ENCODE data around the gene LOXL4. TPM values are rescaled to one million over a fixed set of nuclear protein-coding genes. Genes with fewer than 3 reads are reported as not detected.

Gene LOXL4
- total and polyA plus RNA-seq, 4 donors = 3.9 to 29.9 (median 11.1) TPM

DNA sequence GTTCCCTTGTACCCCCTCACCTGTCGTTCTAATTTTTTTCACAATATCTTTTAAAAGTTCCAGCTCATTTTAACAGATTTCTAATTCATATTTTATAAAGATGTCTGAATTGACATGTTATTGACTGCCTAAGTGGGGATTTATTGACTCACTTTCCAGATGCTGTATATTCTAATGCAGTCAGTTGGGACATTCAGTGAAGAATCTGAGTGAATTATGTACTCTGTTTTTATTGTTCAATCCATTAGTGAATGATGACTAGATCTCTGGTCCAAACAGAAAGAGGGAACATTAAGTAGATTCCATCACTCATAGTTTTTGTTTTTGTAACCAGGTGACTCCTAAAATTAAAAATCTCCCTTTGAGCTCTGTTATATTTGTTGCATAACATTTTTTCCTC, 54.3 kb downstream of the LOXL4 start:
- H3K4me3 ChIP-seq (ENCODE audit: low read length in 2 of 2) = no peak overlapping the region
- no peaks in the 10 kb centered on the region for H3K9me3 ChIP-seq (ENCODE audit: control insufficient read depth, low read length)
- WGBS, 2 donors = 94% methylated on average over 1 of the region's 1 CpG
- ATAC-seq (ENCODE audit: low FRiP score) (no peak), DNase-seq (no peak)
- H3K27me3 ChIP-seq (ENCODE audit: control insufficient read depth in 1 of 2, insufficient read depth in 2 of 2, low read length in 1 of 2) = no peaks in the 10 kb centered on the region
- peaks cover 1 to 2% of the 10 kb centered on the region in 2 donors for H3K36me3 ChIP-seq (ENCODE audit: control insufficient read depth in 1 of 2, insufficient read depth in 2 of 2, low read length in 1 of 2)
- no peak overlapping the region for H3K27ac ChIP-seq (ENCODE audit: low read depth in 1 of 2, low read length in 2 of 2)
- H3K4me1 ChIP-seq (ENCODE audit: control insufficient read depth in 1 of 2, insufficient read depth in 2 of 2, low read length in 2 of 2) = peaks cover 1 to 3% of the 10 kb centered on the region in 2 donors
- intact Hi-C loops (cut with DNase I) = no loop called here

GRCh38 chr10:98212196-98212595, 55.8 kb downstream of the LOXL4 start:
- H3K4me1 ChIP-seq (ENCODE audit: control insufficient read depth in 1 of 2, insufficient read depth in 2 of 2, low read length in 2 of 2) = peaks cover 1 to 3% of the 10 kb centered on the region in 2 donors
- H3K27ac ChIP-seq (ENCODE audit: low read depth in 1 of 2, low read length in 2 of 2) = no peak overlapping the region
- H3K9me3 ChIP-seq (ENCODE audit: control insufficient read depth, low read length) = no peaks in the 10 kb centered on the region
- no peak for ATAC-seq (ENCODE audit: low FRiP score)
- intact Hi-C loops (cut with DNase I) = no loop called here
- H3K27me3 ChIP-seq (ENCODE audit: control insufficient read depth in 1 of 2, insufficient read depth in 2 of 2, low read length in 1 of 2) = no peaks in the 10 kb centered on the region
- DNase-seq = no peak
- WGBS, 2 donors = 9% methylated on average over 1 of the region's 1 CpG
- H3K4me3 ChIP-seq (ENCODE audit: low read length in 2 of 2) = no peak overlapping the region
- H3K36me3 ChIP-seq (ENCODE audit: control insufficient read depth in 1 of 2, insufficient read depth in 2 of 2, low read length in 1 of 2) = peaks cover 2 to 5% of the 10 kb centered on the region in 2 donors

DNA sequence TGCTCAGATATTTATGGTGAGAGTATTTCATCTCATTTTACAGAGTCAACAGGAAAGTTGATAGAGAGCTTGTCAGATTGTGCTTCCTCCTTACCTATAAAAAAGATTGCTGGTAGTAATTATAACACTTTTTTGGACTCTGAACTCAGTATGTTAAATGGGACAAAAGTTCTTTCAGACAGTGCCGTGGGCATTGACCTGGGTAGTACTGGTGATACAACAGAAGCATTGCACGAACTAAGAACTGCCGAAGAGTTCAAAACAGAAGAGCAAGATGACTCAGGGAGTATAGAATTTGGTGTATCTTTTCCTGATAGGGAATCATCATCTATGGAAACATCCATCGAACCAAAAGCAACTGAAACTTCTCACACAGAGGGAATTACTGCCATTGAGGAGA, 58.6 kb downstream of the LOXL4 start:
- no peak for ATAC-seq (ENCODE audit: low FRiP score)

GRCh38 chr10:98208925-98209324, 59.1 kb downstream of the LOXL4 start:
- Histone ChIP-seq H3K27ac (ENCODE audit: low read depth in 1 of 2, low read length in 2 of 2) (no peak overlapping the region), H3K36me3 (ENCODE audit: control insufficient read depth in 1 of 2, insufficient read depth in 2 of 2, low read length in 1 of 2) (peaks cover 2 to 5% of the 10 kb centered on the region in 2 donors), H3K27me3 (ENCODE audit: control insufficient read depth in 1 of 2, insufficient read depth in 2 of 2, low read length in 1 of 2) (no peaks in the 10 kb centered on the region), H3K4me3 (ENCODE audit: low read length in 2 of 2) (no peak overlapping the region), H3K9me3 (ENCODE audit: control insufficient read depth, low read length) (no peaks in the 10 kb centered on the region), H3K4me1 (ENCODE audit: control insufficient read depth in 1 of 2, insufficient read depth in 2 of 2, low read length in 2 of 2) (peaks cover 1 to 3% of the 10 kb centered on the region in 2 donors)
- DNase-seq = no peak
- WGBS, 2 donors = 98 to 100% methylated on average over 2 of the region's 2 CpGs
- intact Hi-C loops (cut with DNase I) = no loop called here
- no peak for ATAC-seq (ENCODE audit: low FRiP score)

More for the DNA sequence above, 58.6 kb downstream of the LOXL4 start:
- H3K36me3 ChIP-seq (ENCODE audit: control insufficient read depth in 1 of 2, insufficient read depth in 2 of 2, low read length in 1 of 2) = peaks cover 2 to 5% of the 10 kb centered on the region in 2 donors
- H3K4me3 ChIP-seq (ENCODE audit: low read length in 2 of 2) = no peak overlapping the region
- intact Hi-C loops (cut with DNase I) = no loop called here
- DNase-seq = no peak
- 96 to 97% methylated on average over 4 of the region's 4 CpGs for WGBS, 2 donors
- no peaks in the 10 kb centered on the region for H3K27me3 ChIP-seq (ENCODE audit: control insufficient read depth in 1 of 2, insufficient read depth in 2 of 2, low read length in 1 of 2)
- H3K4me1 ChIP-seq (ENCODE audit: control insufficient read depth in 1 of 2, insufficient read depth in 2 of 2, low read length in 2 of 2) = peaks cover 1 to 3% of the 10 kb centered on the region in 2 donors
- no peaks in the 10 kb centered on the region for H3K9me3 ChIP-seq (ENCODE audit: control insufficient read depth, low read length)
- no peak overlapping the region for H3K27ac ChIP-seq (ENCODE audit: low read depth in 1 of 2, low read length in 2 of 2)

- intact Hi-C loops (cut with DNase I) = no loop called here
- H3K4me3 ChIP-seq (ENCODE audit: low read length in 2 of 2) = no peak overlapping the region
- DNase-seq (no peak), ATAC-seq (ENCODE audit: low FRiP score) (no peak)
- 87 to 90% methylated on average over 2 of the region's 2 CpGs for WGBS, 2 donors
- peaks cover 2 to 5% of the 10 kb centered on the region in 2 donors for H3K36me3 ChIP-seq (ENCODE audit: control insufficient read depth in 1 of 2, insufficient read depth in 2 of 2, low read length in 1 of 2)
- no peaks in the 10 kb centered on the region for H3K27me3 ChIP-seq (ENCODE audit: control insufficient read depth in 1 of 2, insufficient read depth in 2 of 2, low read length in 1 of 2)
- no peaks in the 10 kb centered on the region for H3K9me3 ChIP-seq (ENCODE audit: control insufficient read depth, low read length)
- H3K27ac ChIP-seq (ENCODE audit: low read depth in 1 of 2, low read length in 2 of 2) = no peak overlapping the region
- H3K4me1 ChIP-seq (ENCODE audit: control insufficient read depth in 1 of 2, insufficient read depth in 2 of 2, low read length in 2 of 2) = no peaks in the 10 kb centered on the region
These were observed 62.6 kb downstream of the LOXL4 start for GRCh38 chr10:98205351-98205750.

GRCh38 chr10:98202378-98202777, 65.6 kb downstream of the LOXL4 start:
- no peak overlapping the region for H3K4me3 ChIP-seq (ENCODE audit: low read length in 2 of 2)
- no peaks in the 10 kb centered on the region for H3K36me3 ChIP-seq (ENCODE audit: control insufficient read depth in 1 of 2, insufficient read depth in 2 of 2, low read length in 1 of 2)
- H3K27ac ChIP-seq (ENCODE audit: low read depth in 1 of 2, low read length in 2 of 2) = no peak overlapping the region
- ATAC-seq (ENCODE audit: low FRiP score) (no peak), DNase-seq (no peak)
- intact Hi-C loops (cut with DNase I) = no loop called here
- 90 to 91% methylated on average over 8 of the region's 8 CpGs for WGBS, 2 donors
- H3K9me3 ChIP-seq (ENCODE audit: control insufficient read depth, low read length) = no peaks in the 10 kb centered on the region
- no peaks in the 10 kb centered on the region for H3K27me3 ChIP-seq (ENCODE audit: control insufficient read depth in 1 of 2, insufficient read depth in 2 of 2, low read length in 1 of 2)
- H3K4me1 ChIP-seq (ENCODE audit: control insufficient read depth in 1 of 2, insufficient read depth in 2 of 2, low read length in 2 of 2) = no peaks in the 10 kb centered on the region

DNA sequence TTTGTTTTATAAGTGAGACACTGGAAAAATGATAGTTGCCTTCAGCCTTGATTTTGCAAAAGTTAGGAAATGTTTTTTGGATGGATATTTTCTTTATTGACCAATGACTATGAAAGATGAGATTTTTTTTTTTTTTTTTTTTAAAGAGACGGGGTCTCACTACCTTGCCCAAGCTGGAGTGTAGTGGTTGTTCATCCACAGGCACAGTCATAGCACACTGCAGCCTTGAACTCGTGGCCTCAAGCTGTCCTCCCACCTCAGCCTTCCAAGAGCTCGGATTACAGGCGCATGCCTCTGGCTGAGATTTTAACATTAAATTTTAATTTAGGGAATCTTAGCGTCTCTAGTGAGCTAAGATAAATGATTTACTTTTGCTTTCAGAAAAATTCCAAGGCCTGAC, 66.2 kb downstream of the LOXL4 start:
- H3K4me1 ChIP-seq (ENCODE audit: control insufficient read depth in 1 of 2, insufficient read depth in 2 of 2, low read length in 2 of 2) = no peaks in the 10 kb centered on the region
- H3K36me3 ChIP-seq (ENCODE audit: control insufficient read depth in 1 of 2, insufficient read depth in 2 of 2, low read length in 1 of 2) = no peaks in the 10 kb centered on the region
- 89 to 92% methylated on average over 5 of the region's 5 CpGs for WGBS, 2 donors
- no peak for DNase-seq
- ATAC-seq (ENCODE audit: low FRiP score) = no peak
- intact Hi-C loops (cut with DNase I) = no loop called here
- no peaks in the 10 kb centered on the region for H3K9me3 ChIP-seq (ENCODE audit: control insufficient read depth, low read length)
- no peaks in the 10 kb centered on the region for H3K27me3 ChIP-seq (ENCODE audit: control insufficient read depth in 1 of 2, insufficient read depth in 2 of 2, low read length in 1 of 2)
- no peak overlapping the region for H3K4me3 ChIP-seq (ENCODE audit: low read length in 2 of 2)
- H3K27ac ChIP-seq (ENCODE audit: low read depth in 1 of 2, low read length in 2 of 2) = no peak overlapping the region

Other genes starting within 250 kb of the LOXL4 start
- gene CRTAC1, start 237.6 kb downstream of the LOXL4 start, total RNA-seq = 10 to 100 TPM in 1 of 2 donors, 1 to 10 TPM in 1; 7.9 to 53.1 TPM
- 10 to 100 TPM in 1 of 2 donors, 1 to 10 TPM in 1; 2.9 to 19.0 TPM for gene CRTAC1, start 237.6 kb downstream of the LOXL4 start, polyA plus RNA-seq
- 10 to 100 TPM in 1 of 2 donors, 1 to 10 TPM in 1; 9.7 to 17.5 TPM for gene R3HCC1L, start 133.5 kb downstream of the LOXL4 start, total RNA-seq
- gene R3HCC1L, start 133.5 kb downstream of the LOXL4 start, polyA plus RNA-seq = 1 to 10 TPM; 7.7 to 9.9 TPM
- 10 to 100 TPM in 1 of 2 donors, 1 to 10 TPM in 1; 8.7 to 17.7 TPM for gene PYROXD2, start 147.0 kb upstream of the LOXL4 start, total RNA-seq
- 10 to 100 TPM in 1 of 2 donors, 1 to 10 TPM in 1; 1.8 to 21.9 TPM for gene PYROXD2, start 147.0 kb upstream of the LOXL4 start, polyA plus RNA-seq
- gene HPS1, start 178.7 kb upstream of the LOXL4 start, total RNA-seq = 10 to 100 TPM; 52.2 to 75.4 TPM
- gene HPS1, start 178.7 kb upstream of the LOXL4 start, polyA plus RNA-seq = 10 to 100 TPM; 40.8 to 52.7 TPM

All from aorta (tissue), 5 donors.